Left forelimb (tissue), 1 donor: ENCODE measurements around the gene CADM1.

ENCODE experiments used
- DNase-seq: peaks from one replicate; pipeline ENCODE4 v3.0.0-alpha.2; 2018; ENCODE audit warnings: low spot score

CADM1 gene

DNA sequence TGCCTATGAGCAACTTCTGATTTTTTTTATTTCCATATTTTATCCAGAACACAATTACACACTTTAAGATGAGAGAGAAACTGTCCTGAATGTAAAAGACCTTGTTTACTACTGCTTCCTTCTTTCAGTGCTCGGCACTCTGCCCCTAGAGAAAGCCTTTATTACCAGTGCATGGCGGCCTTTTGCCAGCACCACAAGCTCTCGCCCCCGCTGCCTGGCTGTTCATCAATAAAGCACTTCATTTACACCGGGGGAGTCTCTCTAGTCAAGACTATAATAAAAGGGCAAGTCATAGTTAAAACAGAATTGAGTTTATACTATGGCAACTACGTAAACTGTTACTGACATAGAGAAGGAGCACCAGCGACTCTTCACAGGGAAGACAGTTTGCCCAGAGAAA, 259.5 kb downstream of the CADM1 start:
- DNase-seq, result no peak

DNA sequence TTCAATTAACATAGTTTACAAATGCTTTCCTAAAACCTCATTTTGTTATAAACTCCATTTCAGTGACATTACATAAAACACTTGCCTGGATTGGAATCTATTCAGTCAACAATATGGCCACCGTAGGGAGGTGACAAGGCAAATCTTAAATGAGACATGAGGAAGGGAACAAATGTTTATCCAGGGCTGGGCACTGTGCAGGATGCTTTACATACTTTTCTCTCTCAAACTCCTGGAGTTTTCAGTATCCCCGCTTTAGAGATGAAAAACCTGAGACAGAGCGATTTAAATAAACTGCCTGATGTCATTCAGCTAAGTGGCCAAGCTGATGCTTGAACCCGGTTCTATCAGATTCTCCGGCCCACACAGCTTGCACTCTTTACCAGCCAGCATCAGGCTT, 259.9 kb downstream of the CADM1 start:
- DNase-seq, result no peak

DNA sequence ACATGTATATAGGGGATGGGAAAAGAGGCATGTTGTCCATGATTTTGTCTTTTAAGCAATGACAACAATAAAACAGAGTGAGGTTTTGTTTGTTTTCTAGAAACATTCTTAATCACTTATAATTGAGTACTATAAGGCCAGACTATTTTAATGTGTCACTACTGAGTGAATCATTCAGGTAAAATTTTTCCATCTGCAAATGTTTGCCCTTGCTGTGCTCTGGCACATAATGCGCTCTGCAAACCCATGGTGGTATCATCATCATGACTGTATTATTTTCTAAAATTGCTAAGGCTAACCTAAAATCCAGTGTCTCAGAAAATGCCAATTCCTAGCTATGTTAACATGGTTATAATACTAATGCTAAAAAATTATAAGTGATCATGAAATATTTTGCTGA, 261.2 kb downstream of the CADM1 start:
- no peak for DNase-seq

DNA sequence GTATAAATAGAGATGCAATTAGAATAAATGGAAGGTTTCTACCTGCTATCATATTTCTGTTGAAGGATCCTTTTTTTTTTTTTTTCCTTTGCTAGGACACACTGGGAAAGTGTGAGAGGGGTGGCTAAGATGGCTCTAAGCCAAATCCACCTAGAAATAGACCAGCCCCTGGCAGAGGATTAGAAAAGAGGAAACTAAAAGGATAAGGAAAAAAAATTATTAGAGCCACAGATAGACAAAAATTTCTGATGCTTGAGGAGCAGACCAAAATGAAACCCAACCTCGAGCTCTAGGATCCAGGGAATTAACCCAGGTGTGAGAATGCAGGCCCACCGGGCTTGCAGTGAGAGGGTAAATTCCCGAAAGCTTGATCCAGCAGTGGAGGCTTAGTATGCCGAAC, 262.3 kb downstream of the CADM1 start:
- DNase-seq, result no peak

DNA sequence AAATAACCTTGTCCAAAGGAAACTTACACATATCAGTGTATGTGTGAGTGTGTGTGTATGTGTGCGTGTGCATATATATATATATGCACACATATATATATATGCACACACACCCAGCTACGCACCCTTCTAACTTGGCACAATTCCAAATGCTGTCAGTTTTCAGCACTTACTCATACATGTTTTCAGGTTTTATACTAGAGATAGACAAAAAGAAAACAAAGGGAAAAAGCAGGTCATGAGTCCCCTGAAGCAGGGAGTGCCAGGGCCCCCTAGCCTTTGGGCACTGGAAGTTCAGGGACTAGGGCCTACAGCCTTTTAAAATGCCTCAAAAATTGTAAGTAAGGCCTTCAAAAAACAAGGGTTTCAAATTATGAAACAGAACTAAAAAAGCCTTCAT, 265.4 kb downstream of the CADM1 start:
- DNase-seq, result no peak

DNA sequence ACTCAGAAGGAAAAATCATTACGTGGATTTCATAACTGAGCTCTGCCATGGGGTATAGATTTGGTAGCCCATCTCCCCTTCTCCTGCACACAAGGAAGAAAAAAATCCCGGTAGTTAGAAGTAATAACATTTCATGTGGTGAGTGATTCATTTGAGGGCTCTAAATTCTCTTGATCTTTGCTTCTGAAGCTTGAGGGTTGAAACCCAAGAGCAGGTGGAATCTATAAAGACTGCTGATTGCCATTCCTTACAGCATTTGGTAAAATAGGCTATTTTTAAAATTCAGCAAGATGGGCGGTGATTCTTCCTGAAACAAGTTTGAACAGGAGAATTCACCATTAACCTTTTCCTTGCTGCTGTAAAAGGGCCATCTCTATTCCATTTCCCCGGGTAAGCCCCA, 266.1 kb downstream of the CADM1 start:
- DNase-seq, result no peak

DNA sequence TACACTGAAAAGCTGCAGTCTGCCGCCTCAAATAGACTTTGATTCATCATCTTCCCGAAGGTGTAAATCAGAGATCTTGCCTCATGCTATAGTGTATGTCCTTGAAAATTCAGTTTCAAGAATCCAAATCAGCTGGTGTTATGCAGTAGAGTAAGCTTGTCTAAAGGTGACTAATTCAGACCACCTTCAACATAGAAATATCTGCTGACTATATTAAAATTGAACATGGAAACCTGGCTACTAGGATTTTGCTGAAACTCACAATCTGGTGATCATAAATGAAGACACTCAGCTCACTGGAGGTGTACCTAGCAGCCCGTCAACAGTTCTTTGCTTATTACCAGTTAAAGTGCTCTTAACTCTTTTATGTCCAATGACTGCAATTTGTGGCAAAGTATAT, 266.6 kb downstream of the CADM1 start:
- DNase-seq, result no peak

DNA sequence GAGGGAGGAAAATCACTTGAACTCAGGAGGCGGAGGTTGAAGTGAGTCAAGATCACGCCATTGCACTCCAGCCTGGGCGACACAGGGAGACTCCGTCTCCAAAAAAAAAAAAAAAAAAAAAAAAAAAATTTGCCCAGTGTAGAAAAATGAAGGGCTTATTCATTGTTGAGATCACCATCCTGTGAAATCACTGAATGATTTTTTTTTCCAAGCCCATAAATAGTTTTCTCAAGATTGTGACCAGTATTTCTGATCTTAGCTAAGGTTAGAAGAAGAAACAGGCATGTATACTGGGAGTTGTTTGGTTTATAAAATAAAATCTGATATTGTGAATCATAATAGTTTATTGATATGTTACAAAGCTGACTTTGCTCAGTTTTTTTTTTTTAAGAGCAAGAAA, 269.4 kb downstream of the CADM1 start:
- no peak for DNase-seq

DNA sequence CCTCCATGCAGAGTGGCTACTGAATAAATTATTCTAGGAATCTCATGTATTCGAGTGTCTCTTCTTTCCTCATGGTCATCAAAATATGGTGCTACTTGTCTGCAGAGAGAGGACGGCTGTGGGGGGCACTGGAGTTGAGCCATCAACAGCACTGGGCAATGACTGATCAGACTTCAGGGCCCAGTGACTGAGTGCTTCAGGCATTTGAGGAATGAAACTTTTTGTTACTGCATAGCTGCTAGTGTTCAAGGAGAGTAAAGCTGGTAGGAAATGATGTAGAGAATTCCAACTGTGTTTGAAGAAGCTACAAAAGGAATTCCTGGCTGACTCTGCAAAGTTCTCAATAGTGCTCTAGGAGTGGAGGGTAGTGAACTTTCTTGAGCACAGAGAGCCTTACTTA, 277.7 kb downstream of the CADM1 start:
- no peak for DNase-seq

DNA sequence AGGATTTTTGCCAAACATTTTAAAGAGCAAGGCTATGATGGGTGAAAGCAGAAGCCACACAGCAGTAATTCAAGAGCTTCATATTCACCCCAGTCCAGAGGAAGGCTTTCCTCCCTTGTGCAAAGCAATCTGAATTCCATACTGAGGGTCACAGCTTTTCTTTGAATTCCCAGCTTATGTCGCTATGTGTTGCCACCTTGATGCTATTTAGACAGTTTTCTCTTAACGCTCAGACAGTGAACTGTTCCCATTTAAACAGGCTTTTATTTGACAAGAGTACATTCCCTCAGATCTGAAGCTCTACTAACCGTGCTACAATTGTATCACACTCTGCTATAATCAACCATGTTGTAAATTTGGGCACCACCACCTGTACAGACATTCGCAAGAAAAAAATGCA, 279.7 kb downstream of the CADM1 start:
- DNase-seq, result no peak

DNA sequence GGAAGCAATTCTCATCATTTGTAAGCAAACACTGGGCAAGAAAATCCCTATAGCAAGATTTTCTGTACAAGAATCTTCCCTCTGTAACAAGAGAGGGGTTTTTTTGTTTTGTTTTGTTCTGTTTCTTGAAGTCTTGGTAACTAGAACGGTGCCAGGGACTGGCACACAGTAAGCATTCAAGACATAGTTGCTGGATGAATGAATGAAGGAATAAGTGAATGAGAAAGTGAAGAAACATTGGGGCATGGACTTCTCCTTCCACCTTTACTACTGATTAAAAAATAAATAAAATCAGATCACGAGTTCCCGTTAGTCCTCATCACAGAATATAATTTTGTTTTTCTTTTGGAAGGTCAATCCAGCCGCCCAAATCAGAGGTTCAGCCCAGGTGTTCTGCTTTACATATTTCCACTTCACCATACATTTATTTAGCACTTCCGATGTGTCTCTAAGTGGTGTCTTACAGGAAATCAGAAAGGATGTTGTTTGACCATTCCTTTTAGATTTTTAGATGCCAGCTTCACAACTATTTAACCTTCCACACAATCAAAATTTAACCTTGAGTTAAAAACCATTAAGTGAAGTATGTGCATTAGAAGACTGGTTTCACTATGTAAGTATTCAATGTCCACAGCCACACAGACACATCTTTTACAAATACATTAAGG, 281.2 kb downstream of the CADM1 start:
- DNase-seq, result no peak

DNA sequence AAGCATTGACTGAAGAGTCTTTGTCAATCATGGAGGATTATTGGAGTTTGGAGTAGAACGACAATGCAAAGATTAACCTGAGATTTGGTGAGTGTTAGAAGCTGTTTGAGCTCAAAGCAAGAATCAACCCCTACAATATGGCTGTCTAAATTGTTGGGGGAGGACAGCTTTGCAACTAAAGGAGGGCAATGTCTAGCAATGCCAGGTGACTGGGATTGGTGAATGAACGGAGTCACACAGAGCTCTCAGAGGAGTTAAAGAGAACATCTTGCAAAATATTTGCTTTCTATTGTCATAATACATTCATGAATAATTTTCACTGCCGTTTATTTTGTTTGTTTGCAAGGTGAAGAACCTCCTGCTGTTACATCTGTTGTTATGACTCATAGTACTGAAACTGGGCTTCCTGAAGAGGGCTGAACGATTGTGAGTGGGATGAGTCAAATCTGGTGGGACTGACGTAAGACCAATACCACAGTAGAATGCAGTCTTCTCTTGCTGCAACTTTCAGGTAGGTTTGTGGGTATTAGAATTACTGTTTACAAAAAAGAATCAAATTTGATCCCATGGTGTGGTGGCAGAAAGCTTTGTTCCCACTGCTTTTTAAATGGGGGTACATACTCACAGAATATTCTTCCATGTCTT, 281.9 kb downstream of the CADM1 start:
- no peak for DNase-seq

DNA sequence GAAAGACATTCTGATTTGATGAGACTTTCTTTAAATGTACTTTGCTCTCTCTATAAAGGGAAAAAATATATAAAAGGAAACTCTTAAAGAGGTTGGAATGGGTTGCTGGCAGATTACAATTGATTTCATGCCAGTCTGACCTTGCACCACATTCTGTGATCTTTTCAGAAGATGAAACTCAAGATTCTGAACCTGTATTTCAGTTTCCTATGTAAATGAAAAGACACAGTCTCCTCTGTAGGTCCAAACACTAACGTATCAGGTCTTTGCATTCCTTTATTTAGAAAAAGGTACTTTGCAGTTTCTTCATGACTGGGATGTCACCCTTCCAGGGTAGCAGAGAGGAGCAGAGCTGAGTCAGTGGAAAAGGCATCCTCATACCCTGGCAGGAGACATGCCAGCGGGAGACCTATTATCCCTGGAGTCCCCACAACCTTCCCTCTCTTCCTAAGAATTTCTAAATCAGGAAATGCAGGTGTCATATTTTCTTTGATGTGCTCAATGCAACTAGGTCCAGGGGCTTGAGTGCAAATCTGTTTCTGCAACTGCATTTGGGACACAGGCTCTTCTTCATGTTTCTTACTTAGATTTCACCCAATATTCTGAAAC, 282.6 kb downstream of the CADM1 start:
- no peak for DNase-seq

DNA sequence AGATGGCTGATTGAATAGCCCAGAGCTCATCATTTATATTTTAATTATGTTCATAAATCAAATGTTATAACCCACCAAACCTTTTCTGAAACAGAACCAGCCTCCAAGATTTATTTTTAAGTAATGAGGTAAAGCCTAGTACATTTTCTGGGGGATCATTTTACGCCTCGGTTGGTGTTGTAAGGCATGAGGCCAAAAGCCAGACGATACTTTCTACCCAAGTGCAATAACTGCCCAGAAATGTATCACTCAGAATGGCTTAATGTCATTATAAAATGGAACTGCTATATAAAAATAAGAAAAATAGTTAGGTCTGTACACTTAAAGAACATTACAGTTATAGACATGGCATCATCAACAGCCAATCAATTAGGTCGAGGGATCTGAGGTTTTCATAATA, 283.3 kb downstream of the CADM1 start:
- no peak for DNase-seq

DNA sequence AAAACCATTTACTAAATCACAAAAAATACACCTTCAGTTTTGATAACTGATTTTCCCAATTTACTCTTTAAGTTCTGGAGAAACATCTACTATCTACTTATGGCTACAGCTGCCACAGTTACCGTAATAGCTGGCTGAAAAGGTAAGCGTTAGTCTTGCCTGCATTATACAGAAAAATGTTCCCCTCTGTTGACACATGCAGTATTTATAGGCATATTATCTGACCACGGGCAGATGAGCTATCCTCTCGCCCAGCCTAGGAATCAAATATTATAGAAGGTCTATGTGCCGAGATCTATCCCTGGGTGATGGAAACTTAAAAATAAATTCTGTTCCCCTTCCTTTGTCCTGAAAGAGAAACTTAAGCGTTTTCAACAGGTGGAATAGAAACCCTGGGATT, 283.8 kb downstream of the CADM1 start:
- DNase-seq, result no peak

DNA sequence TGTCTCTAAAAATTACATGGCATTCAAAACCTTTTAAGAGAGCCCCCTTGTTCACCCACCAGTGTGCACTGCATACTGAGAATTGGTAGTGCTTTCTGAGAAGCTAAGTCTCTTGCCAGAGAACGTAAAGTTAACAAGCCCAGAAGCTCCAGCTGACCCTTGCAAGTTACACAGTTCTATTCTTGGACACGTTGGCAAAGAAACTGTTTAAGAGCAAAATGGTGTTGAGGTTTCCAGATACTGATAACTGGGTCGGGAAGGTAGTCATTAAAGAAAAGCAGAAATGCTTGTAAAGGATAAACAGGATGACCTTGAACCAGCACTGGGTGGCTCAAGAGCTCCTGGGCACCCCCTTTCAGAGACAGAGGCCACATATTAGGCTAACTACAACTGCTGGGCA, 284.8 kb downstream of the CADM1 start:
- DNase-seq, result no peak

DNA sequence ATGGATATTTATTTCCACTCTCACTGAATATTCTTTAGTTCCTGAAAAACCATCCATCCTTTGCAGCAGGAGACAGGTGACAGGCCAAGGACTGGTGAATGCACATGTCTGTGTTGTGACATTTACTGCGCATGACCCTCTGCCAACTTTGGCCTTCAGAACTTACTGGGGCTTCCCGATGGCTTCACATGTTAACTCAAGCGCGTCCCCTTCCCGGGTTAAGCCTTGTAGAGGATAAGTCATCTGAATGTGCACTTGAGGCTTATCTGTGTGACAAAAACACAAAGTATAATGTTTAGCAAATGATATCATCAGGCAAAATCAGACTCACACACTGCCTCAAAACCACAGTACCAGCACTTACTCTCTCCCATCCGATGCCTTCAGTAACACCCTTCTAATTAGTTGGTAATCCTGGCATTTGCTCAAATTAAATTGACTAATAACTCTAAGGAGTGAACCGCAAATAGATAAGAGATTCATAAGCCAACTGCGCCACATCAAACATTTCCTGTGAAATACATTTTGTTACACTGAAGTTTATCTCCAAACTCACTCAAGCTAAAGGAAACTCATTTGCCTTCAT, 286.4 kb downstream of the CADM1 start:
- no peak for DNase-seq

DNA sequence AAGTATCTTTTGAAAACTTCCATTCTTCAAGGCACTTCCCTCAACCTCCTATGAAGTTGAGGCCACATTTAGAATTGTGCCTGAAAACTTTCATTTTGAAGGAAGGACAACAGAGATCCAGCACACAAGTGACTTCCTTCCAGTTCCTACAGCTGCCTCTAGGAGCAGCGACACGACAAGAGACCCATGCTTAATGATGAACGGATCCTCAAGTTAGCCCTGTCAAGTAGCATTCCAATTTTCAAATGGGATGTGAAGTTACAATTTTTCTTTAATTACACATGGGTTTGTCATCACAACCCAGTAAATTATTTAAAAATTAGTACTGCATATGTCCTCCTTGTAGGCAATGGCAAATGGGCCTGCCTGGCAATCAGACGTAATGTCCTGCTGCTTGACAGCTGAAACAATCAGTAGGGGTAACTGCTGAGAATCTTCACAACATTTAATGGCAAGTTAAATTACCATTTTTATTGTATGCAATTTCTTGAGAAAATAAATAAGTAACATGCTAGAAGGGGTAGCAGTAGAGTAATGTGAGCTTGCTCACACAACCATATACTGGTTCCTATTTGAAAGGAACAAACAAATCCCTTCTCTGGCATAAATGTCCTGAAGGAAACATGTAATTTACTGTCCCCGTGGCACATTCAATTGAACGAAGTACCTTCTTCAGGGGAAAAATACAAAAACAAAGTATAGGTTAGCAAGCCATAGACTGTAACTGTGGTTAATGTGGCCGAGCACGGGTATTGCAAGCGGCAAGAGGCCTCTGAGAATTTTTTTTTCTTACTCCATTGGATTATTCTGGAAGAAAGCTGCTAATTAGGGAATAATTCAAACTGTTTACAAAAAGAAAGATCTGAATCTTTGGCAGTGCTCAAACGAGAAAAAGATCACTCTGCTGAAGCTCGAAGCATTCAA, 288.3 kb downstream of the CADM1 start:
- no peak for DNase-seq

DNA sequence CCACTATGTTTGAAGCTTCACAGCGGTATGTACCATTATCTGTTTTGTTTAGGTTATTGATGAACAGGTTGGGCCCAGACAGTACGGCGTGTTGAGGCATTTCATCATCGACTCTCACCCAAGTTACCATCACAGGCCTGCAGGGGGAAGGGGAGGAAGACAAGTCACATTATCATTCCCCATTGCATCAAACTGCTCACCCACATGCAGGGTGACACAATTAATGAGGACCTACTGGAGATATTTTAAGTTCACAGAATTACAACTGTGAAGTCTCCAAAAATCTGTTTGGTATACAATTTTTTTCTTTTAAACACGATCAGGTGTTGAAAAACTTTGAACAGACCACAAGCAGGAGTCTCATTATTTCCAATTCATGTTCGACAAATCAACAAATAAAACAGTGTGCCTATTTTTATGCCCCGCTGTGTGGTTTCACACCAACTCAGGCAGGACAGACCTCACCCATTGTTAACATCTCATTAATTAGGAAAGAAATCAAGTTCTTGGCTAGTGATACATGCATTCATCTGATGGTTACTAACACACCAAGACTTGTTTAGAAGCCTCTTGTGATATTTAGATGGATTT, 289.5 kb downstream of the CADM1 start:
- DNase-seq, result no peak

DNA sequence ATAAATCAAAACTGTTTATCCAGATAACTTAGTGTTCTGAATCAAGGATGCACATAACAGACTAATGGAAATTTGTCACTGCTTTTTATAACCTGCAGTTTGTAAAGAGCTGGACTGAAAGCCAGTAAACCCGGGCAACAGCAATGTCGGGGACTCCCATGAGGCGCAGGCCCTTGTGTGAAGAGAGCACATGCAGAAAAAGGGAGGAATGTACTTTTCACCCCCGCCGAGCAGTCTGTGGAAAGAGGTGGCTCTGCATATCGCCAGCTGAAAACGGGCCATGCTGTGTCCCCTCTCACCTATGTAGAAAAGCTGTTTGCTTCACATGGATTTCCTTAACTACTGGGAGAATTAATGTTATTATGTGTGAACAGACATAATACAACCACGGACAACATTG, 291.2 kb downstream of the CADM1 start:
- no peak for DNase-seq

DNA sequence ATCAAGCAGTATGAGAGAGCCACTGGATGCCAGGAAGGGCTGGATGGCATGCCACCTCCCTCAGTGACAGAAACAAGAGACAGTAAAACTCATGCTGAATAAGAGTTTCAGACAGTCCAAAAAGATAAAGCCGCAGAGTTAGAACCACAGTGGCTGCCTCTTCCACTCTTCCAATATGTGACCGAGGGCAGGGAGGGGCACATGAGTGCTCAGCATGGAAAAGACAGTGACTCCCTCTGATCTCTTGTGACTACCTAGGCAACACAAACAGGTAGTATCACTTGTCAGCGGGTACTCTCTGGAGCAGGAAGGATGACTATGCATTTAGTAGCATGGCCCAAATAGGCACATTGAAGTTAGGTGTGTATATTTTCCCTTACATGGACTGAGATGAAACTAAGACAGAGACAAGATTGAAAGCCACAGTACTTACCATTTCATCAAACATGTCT, 295.4 kb downstream of the CADM1 start:
- DNase-seq, result no peak

DNA sequence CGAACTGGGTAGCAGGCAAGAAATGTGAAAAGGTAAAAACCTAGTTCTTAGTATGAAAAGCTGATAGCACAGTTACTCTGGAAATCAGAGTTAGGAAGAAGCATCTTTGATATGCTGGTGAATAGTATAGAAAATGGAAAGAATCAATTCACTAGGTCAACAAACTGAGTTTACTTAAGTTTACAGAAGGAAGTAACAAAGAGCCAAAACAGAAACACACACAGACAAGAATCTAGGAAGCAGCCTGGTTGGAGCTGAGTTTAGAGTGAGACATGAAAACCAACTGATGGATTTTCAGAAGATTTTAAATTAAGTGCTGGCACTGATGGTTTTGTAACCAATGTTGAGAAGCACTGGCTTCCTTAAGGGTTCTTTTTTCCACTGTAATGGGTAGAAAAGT, 296.3 kb downstream of the CADM1 start:
- no peak for DNase-seq
